GM19463 (cell line): ENCODE results near the gene UCKL1.
"Not testable (repeated sequence)": the region's sequence is repeated elsewhere in the genome, so short reads cannot be mapped to it uniquely, and the experiment has no call there.

Source experiments
- ATAC-seq: cut with Tn5 transposase; IDR thresholded peaks from one replicate; pipeline ENCODE4 v1.9.1; 2021; ENCODE audit warnings: mild to moderate bottlenecking, moderate library complexity; ENCODE audit not compliant: unreplicated experiment

The UCKL1 gene

GRCh38 chr20:63944078-63944941 is 11.9 kb downstream of the UCKL1 start:
- no peak for ATAC-seq

GRCh38 chr20:63943808-63944077 is 12.5 kb downstream of the UCKL1 start:
- ATAC-seq = no peak

GRCh38 chr20:63942969-63943807 is 13.0 kb downstream of the UCKL1 start:
- no peak for ATAC-seq

GRCh38 chr20:63942250-63942951 is 13.8 kb downstream of the UCKL1 start:
- no peak for ATAC-seq

GRCh38 chr20:63941282-63942081 is 14.7 kb downstream of the UCKL1 start:
- no peak for ATAC-seq

GRCh38 chr20:63940472-63941266 is 15.5 kb downstream of the UCKL1 start:
- no peak for ATAC-seq

GRCh38 chr20:63940071-63940471 is 16.1 kb downstream of the UCKL1 start:
- no peak for ATAC-seq

GRCh38 chr20:63939061-63939935 is 16.9 kb downstream of the UCKL1 start:
- no peak for ATAC-seq

- ATAC-seq = no peak
Measured at GRCh38 chr20:63937596-63937995, 18.6 kb downstream of the UCKL1 start.

GRCh38 chr20:63935447-63935846 is 20.8 kb downstream of the UCKL1 start:
- no peak for ATAC-seq

GRCh38 chr20:63934271-63935068 is 21.7 kb downstream of the UCKL1 start:
- no peak for ATAC-seq

GRCh38 chr20:63933646-63934045 is 22.6 kb downstream of the UCKL1 start:
- no peak for ATAC-seq

- no peak for ATAC-seq
Measured at GRCh38 chr20:63932606-63933160, 23.5 kb downstream of the UCKL1 start.

GRCh38 chr20:63931735-63932134 is 24.5 kb downstream of the UCKL1 start:
- no peak for ATAC-seq

- ATAC-seq = no peak
Measured at GRCh38 chr20:63930971-63931553, 25.2 kb downstream of the UCKL1 start.

GRCh38 chr20:63929473-63929883 is 26.7 kb downstream of the UCKL1 start:
- not testable (repeated sequence) for ATAC-seq

GRCh38 chr20:63929071-63929470 is 27.1 kb downstream of the UCKL1 start:
- no peak for ATAC-seq
